Ectodermal cell (in vitro differentiated cells): ENCODE measurements around the gene ZNF554.
"Not testable (repeated sequence)": the region's sequence is repeated elsewhere in the genome, so short reads cannot be mapped to it uniquely, and the experiment has no call there.

Experiments used
- H3K27ac ChIP-seq: 2 replicates; pipeline ENCODE4 v1.7.0; 2013; ENCODE audit warnings: mild to moderate bottlenecking, low read depth, low read length; ENCODE audit not compliant: insufficient read depth, poor library complexity, severe bottlenecking
- H3K27me3 ChIP-seq: 2 replicates; pipeline ENCODE4 v1.7.0; 2013; ENCODE audit warnings: mild to moderate bottlenecking, low read length; ENCODE audit not compliant: insufficient read depth, control insufficient read depth, poor library complexity, severe bottlenecking
- H3K36me3 ChIP-seq: one replicate; pipeline ENCODE4 v1.7.0; 2013; ENCODE audit warnings: low read length; ENCODE audit not compliant: control insufficient read depth, insufficient read depth
- H3K4me1 ChIP-seq: one replicate; pipeline ENCODE4 v1.7.0; 2013; ENCODE audit warnings: low read length; ENCODE audit not compliant: control insufficient read depth, insufficient read depth
- H3K4me3 ChIP-seq: 2 replicates; pipeline ENCODE4 v1.7.0; 2013; ENCODE audit warnings: low read depth, low read length, control low read depth; ENCODE audit not compliant: insufficient read depth
- H3K9me3 ChIP-seq: 2 replicates; pipeline ENCODE4 v1.7.0; 2013; ENCODE audit warnings: mild to moderate bottlenecking, low read length, moderate library complexity; ENCODE audit not compliant: control insufficient read depth
- WGBS, 2 experiments: methylation state at CpG; one replicate each; pipeline ENCODE4 v1.1.7; 2013; ENCODE audit warnings: missing lambda C conversion rate in 2 of 2; 5-methylcytosine and 5-hydroxymethylcytosine counted together

Gene ZNF554

GRCh38 chr19:2791440-2791839 is 28.2 kb upstream of the ZNF554 start:
- peaks cover 42% of the 10 kb centered on the region for H3K36me3 ChIP-seq
- H3K4me1 ChIP-seq = no peaks in the 10 kb centered on the region
- no peaks in the 10 kb centered on the region for H3K27me3 ChIP-seq
- no peak overlapping the region for H3K4me3 ChIP-seq
- no peak overlapping the region for H3K27ac ChIP-seq
- H3K9me3 ChIP-seq = no peaks in the 10 kb centered on the region
- WGBS, 2 experiments = 92% methylated on average over 16 of the region's 16 CpGs

GRCh38 chr19:2791876-2792275 is 27.8 kb upstream of the ZNF554 start:
- H3K4me1 ChIP-seq = no peaks in the 10 kb centered on the region
- no peaks in the 10 kb centered on the region for H3K27me3 ChIP-seq
- H3K9me3 ChIP-seq = no peaks in the 10 kb centered on the region
- H3K27ac ChIP-seq = no peak overlapping the region
- peaks cover 47% of the 10 kb centered on the region for H3K36me3 ChIP-seq
- no peak overlapping the region for H3K4me3 ChIP-seq
- WGBS, 2 experiments = 91 to 92% methylated on average over 16 of the region's 16 CpGs

- H3K9me3 ChIP-seq, H3K4me3 ChIP-seq, H3K4me1 ChIP-seq, H3K27ac ChIP-seq, H3K27me3 ChIP-seq: not testable (repeated sequence)
- 95 to 96% methylated on average over 10 of the region's 10 CpGs for WGBS, 2 experiments
- H3K36me3 ChIP-seq = peaks cover 48% of the 10 kb centered on the region
Measured at GRCh38 chr19:2792666-2793065, 27.0 kb upstream of the ZNF554 start.

GRCh38 chr19:2793126-2793525 is 26.5 kb upstream of the ZNF554 start:
- Histone ChIP-seq H3K27ac (no peak overlapping the region), H3K4me1 (no peaks in the 10 kb centered on the region), H3K4me3 (no peak overlapping the region), H3K9me3 (no peaks in the 10 kb centered on the region), H3K27me3 (no peaks in the 10 kb centered on the region), H3K36me3 (peaks cover 48% of the 10 kb centered on the region)
- 90 to 95% methylated on average over 7 of the region's 7 CpGs for WGBS, 2 experiments

GRCh38 chr19:2793577-2793976 is 26.1 kb upstream of the ZNF554 start:
- no peaks in the 10 kb centered on the region for H3K4me1 ChIP-seq
- H3K27ac ChIP-seq = no peak overlapping the region
- H3K27me3 ChIP-seq = no peaks in the 10 kb centered on the region
- H3K4me3 ChIP-seq = no peak overlapping the region
- no peaks in the 10 kb centered on the region for H3K9me3 ChIP-seq
- peaks cover 48% of the 10 kb centered on the region for H3K36me3 ChIP-seq
- WGBS, 2 experiments = 95 to 96% methylated on average over 12 of the region's 12 CpGs

- Histone ChIP-seq H3K27me3 (no peaks in the 10 kb centered on the region), H3K27ac (no peak overlapping the region), H3K36me3 (peaks cover 49% of the 10 kb centered on the region), H3K4me1 (no peaks in the 10 kb centered on the region), H3K4me3 (no peak overlapping the region), H3K9me3 (no peaks in the 10 kb centered on the region)
- 91 to 93% methylated on average over 27 of the region's 27 CpGs for WGBS, 2 experiments
Measured at GRCh38 chr19:2795827-2796658, 23.6 kb upstream of the ZNF554 start.

GRCh38 chr19:2796659-2797266 is 22.9 kb upstream of the ZNF554 start:
- Histone ChIP-seq H3K9me3 (no peaks in the 10 kb centered on the region), H3K36me3 (peaks cover 48% of the 10 kb centered on the region), H3K27me3 (no peaks in the 10 kb centered on the region), H3K27ac (no peak overlapping the region), H3K4me1 (no peaks in the 10 kb centered on the region), H3K4me3 (no peak overlapping the region)
- 96% methylated on average over 23 of the region's 23 CpGs for WGBS, 2 experiments

GRCh38 chr19:2797280-2797679 is 22.4 kb upstream of the ZNF554 start:
- no peaks in the 10 kb centered on the region for H3K9me3 ChIP-seq
- H3K27me3 ChIP-seq = no peaks in the 10 kb centered on the region
- H3K27ac ChIP-seq = no peak overlapping the region
- no peaks in the 10 kb centered on the region for H3K4me1 ChIP-seq
- no peak overlapping the region for H3K4me3 ChIP-seq
- 94% methylated on average over 15 of the region's 15 CpGs for WGBS, 2 experiments
- peaks cover 48% of the 10 kb centered on the region for H3K36me3 ChIP-seq

- Histone ChIP-seq H3K36me3 (peaks cover 46% of the 10 kb centered on the region), H3K27me3 (no peaks in the 10 kb centered on the region), H3K27ac (no peak overlapping the region)
Measured at GRCh38 chr19:2798158-2798685, 21.4 kb upstream of the ZNF554 start.

GRCh38 chr19:2798733-2799132 is 20.9 kb upstream of the ZNF554 start:
- no peak overlapping the region for H3K4me3 ChIP-seq
- H3K36me3 ChIP-seq = peaks cover 46% of the 10 kb centered on the region
- no peaks in the 10 kb centered on the region for H3K27me3 ChIP-seq
- 93 to 94% methylated on average over 7 of the region's 7 CpGs for WGBS, 2 experiments
- H3K27ac ChIP-seq = no peak overlapping the region
- H3K9me3 ChIP-seq = no peaks in the 10 kb centered on the region
- H3K4me1 ChIP-seq = no peaks in the 10 kb centered on the region

More at GRCh38 chr19:2798158-2798685, 21.4 kb upstream of the ZNF554 start:
- Histone ChIP-seq H3K4me3 (no peak overlapping the region), H3K4me1 (no peaks in the 10 kb centered on the region), H3K9me3 (no peaks in the 10 kb centered on the region)
- 95 to 96% methylated on average over 16 of the region's 16 CpGs for WGBS, 2 experiments
